ENCODE results near the gene MRPL11.
"Not testable (repeated sequence)": the region's sequence is repeated elsewhere in the genome, so short reads cannot be mapped to it uniquely, and the experiment has no call there.

MRPL11 gene

GRCh38 chr11:66437979-66438503 is 607 bp downstream of the MRPL11 start:
- Mint-ChIP-seq H3K4me3 (peak overlapping the region; percentile 96), H3K27me3 (ENCODE audit: low read depth, poor library complexity) (peaks cover 4% of the 10 kb centered on the region), H3K9me3 (peaks cover 3% of the 10 kb centered on the region), H3K36me3 (ENCODE audit: low read depth) (peaks cover 30% of the 10 kb centered on the region), H3K4me1 (peaks cover 13% of the 10 kb centered on the region), H3K27ac (peak overlapping the region; percentile 49)
- no peak for DNase-seq
- no peak for TF ChIP-seq CTCF (IDR thresholded peaks at IDR 0.05)

GRCh38 chr11:66432597-66432996 is 6.1 kb downstream of the MRPL11 start:
- H3K9me3 Mint-ChIP-seq: no peaks in the 10 kb centered on the region
- no peak overlapping the region for H3K27ac Mint-ChIP-seq
- DNase-seq: no peak
- H3K36me3 Mint-ChIP-seq (ENCODE audit: low read depth): peaks cover 40% of the 10 kb centered on the region
- no peaks in the 10 kb centered on the region for H3K27me3 Mint-ChIP-seq (ENCODE audit: low read depth, poor library complexity)
- no peak for TF ChIP-seq CTCF (IDR thresholded peaks at IDR 0.05)
- H3K4me3 Mint-ChIP-seq: no peak overlapping the region
- peaks cover 5% of the 10 kb centered on the region for H3K4me1 Mint-ChIP-seq

GRCh38 chr11:66431871-66432329 is 6.7 kb downstream of the MRPL11 start:
- H3K27me3 Mint-ChIP-seq (ENCODE audit: low read depth, poor library complexity); DNase-seq; H3K9me3 Mint-ChIP-seq; H3K4me3 Mint-ChIP-seq; H3K4me1 Mint-ChIP-seq; H3K27ac Mint-ChIP-seq: not testable (repeated sequence)
- H3K36me3 Mint-ChIP-seq (ENCODE audit: low read depth): peaks cover 38% of the 10 kb centered on the region

- not testable (repeated sequence) for H3K27ac Mint-ChIP-seq; DNase-seq; H3K9me3 Mint-ChIP-seq; H3K4me3 Mint-ChIP-seq; H3K4me1 Mint-ChIP-seq; H3K27me3 Mint-ChIP-seq (ENCODE audit: low read depth, poor library complexity)
- H3K36me3 Mint-ChIP-seq (ENCODE audit: low read depth): peaks cover 31% of the 10 kb centered on the region
Observed at GRCh38 chr11:66431287-66431686, 7.4 kb downstream of the MRPL11 start.

- no peak overlapping the region for H3K4me3 Mint-ChIP-seq
- DNase-seq: peak; percentile 83
- H3K27ac Mint-ChIP-seq: no peak overlapping the region
- H3K4me1 Mint-ChIP-seq: no peaks in the 10 kb centered on the region
- H3K9me3 Mint-ChIP-seq: no peaks in the 10 kb centered on the region
- H3K27me3 Mint-ChIP-seq (ENCODE audit: low read depth, poor library complexity): no peaks in the 10 kb centered on the region
- H3K36me3 Mint-ChIP-seq (ENCODE audit: low read depth): peaks cover 20% of the 10 kb centered on the region
- TF ChIP-seq CTCF (IDR thresholded peaks at IDR 0.05): peak; percentile 81
Observed at GRCh38 chr11:66429983-66430602, 8.6 kb downstream of the MRPL11 start.

GRCh38 chr11:66428933-66429332 is 9.7 kb downstream of the MRPL11 start:
- Mint-ChIP-seq H3K4me3 (no peak overlapping the region), H3K27me3 (ENCODE audit: low read depth, poor library complexity) (peaks cover 5% of the 10 kb centered on the region), H3K27ac (no peak overlapping the region), H3K36me3 (ENCODE audit: low read depth) (peaks cover 14% of the 10 kb centered on the region), H3K9me3 (no peaks in the 10 kb centered on the region), H3K4me1 (no peaks in the 10 kb centered on the region)
- no peak for DNase-seq
- TF ChIP-seq CTCF (IDR thresholded peaks at IDR 0.05): no peak

GRCh38 chr11:66426314-66426713 is 12.3 kb downstream of the MRPL11 start:
- H3K4me1 Mint-ChIP-seq: no peaks in the 10 kb centered on the region
- no peak for TF ChIP-seq CTCF (IDR thresholded peaks at IDR 0.05)
- peaks cover 10% of the 10 kb centered on the region for H3K27me3 Mint-ChIP-seq (ENCODE audit: low read depth, poor library complexity)
- peaks cover 2% of the 10 kb centered on the region for H3K36me3 Mint-ChIP-seq (ENCODE audit: low read depth)
- DNase-seq: no peak
- no peak overlapping the region for H3K27ac Mint-ChIP-seq
- H3K9me3 Mint-ChIP-seq: no peaks in the 10 kb centered on the region
- no peak overlapping the region for H3K4me3 Mint-ChIP-seq
